HL-60 (cell line): Measurements from ENCODE around the gene FADS3.

Source experiments
- CTCF ChIP-seq: IDR thresholded peaks from one replicate; pipeline ENCODE4 v1.5.1; 2011; ENCODE audit warnings: low read length, control low read depth, inconsistent platforms; ENCODE audit not compliant: insufficient read depth
- GABPA ChIP-seq: IDR thresholded peaks from 2 replicates; pipeline ENCODE4 v1.6.1; 2012; ENCODE audit warnings: low read depth
- POLR2AphosphoS5 ChIP-seq: IDR thresholded peaks from 2 replicates; pipeline ENCODE4 v1.6.1; 2012; ENCODE audit warnings: low read depth
- SPI1 ChIP-seq: IDR thresholded peaks from 2 replicates; pipeline ENCODE4 v1.6.1; 2012; ENCODE audit warnings: low read depth, mild to moderate bottlenecking, borderline replicate concordance

GRCh38 chr11:61913699-61914395 is 22.5 kb upstream of the FADS3 start:
- no peak for TF ChIP-seq CTCF
- TF ChIP-seq GABPA, result no peak
- TF ChIP-seq POLR2AphosphoS5, result no peak
- TF ChIP-seq SPI1, result no peak
